Pancreas (tissue), 10 donors: ENCODE data around the gene HRH2. TPM values are rescaled to one million over a fixed set of nuclear protein-coding genes. Genes with fewer than 3 reads are reported as not detected.

Experiments used
- ATAC-seq, 4 donors: fragments of 200-7000 bp; cut with Tn5 transposase; one replicate each; pipeline versions ENCODE4 v1.8.0 to v1.9.1; 2020; ENCODE audit warnings: mild to moderate bottlenecking in 4 of 4, moderate library complexity in 4 of 4
- DNase-seq, 6 donors: peaks; one replicate each; pipeline ENCODE4 v3.0.0-alpha.2; 2020
- FAIRE-seq: peaks from 2 replicates; lab custom pipeline; 2012; peaks lifted over from hg19 to GRCh38; lab: Jason Lieb, UNC
- H3K27ac ChIP-seq, 4 donors: fragments of 200-600 bp; sonication (generic); 1 replicate in 3 of 4; 2 replicates in 1 of 4; pipeline versions ENCODE4 v1.5.0 to v1.8.0; 2020
- H3K27me3 ChIP-seq, 4 donors: fragments of 200-600 bp; one replicate each; pipeline ENCODE4 v1.8.0; 2021
- H3K36me3 ChIP-seq, 3 donors: fragments of 200-600 bp; sonication (generic) in 1 of 3; one replicate each; pipeline versions ENCODE4 v1.5.0 to v1.8.0; 2020 to 2021
- H3K4me1 ChIP-seq, 3 donors: fragments of 200-600 bp; one replicate each; pipeline ENCODE4 v1.8.0; 2021
- H3K4me3 ChIP-seq, 4 donors: fragments of 200-600 bp; sonication (generic) in 2 of 4; one replicate each; pipeline versions ENCODE4 v1.5.0 to v1.8.0; 2020 to 2021
- H3K9me3 ChIP-seq, 4 donors: fragments of 200-600 bp; one replicate each; pipeline ENCODE4 v1.8.0; 2021
- CTCF ChIP-seq, 4 donors: fragments of 200-600 bp; sonication (generic) in 3 of 4; IDR thresholded peaks; one replicate each; pipeline versions ENCODE4 v1.5.0 to v1.8.0; 2021; ENCODE audit warnings: antibody characterized with exemption in 4 of 4
- WGBS, 2 donors: extraction: QIAGEN DNeasy Blood & Tissue Kit; methylation state at CpG; one replicate each; pipeline ENCODE4 v1.1.7; 2013; 5-methylcytosine and 5-hydroxymethylcytosine counted together
- intact Hi-C, 3 donors: fragments of 100-400 bp; cut with DNase I; formaldehyde crosslinking; loops; one replicate each; pipeline versions ENCODE4 v1.11.1 to v1.14.2; 2022
- polyA plus RNA-seq, 2 donors: library from polyadenylated mRNA; stranded (reverse); fragments of 200-250 nt; gene quantifications; one replicate each; pipeline ENCODE4 v1.2.3, GENCODE V29; 2013
- total RNA-seq, 6 donors: library from RNA; stranded (reverse); fragmentation: NEBNext Ultra II Directional in 4 of 6; extraction: Animal tissue kit (Norgen Biotek cat#: 25700) in 4 of 6; gene quantifications; one replicate each; pipeline versions ENCODE4 v1.2.1 to v1.2.4, GENCODE V29; 2021 to 2023
- donor health status: healthy with polysubstance abuse.
- donor health status: DM: no; HTN: no; CAD: no; lungs with moderate emphysema.
- donor health status: DM: no; HTN: no; CAD: no.
- donor health status: control.
- donor health status: control.
- donor health status: Bipolar disorder and iron deficiency.
- donor health status: DM: yes; HTN: yes; CAD: no.
- donor health status: DM: no; HTN: no; CAD: no.
- donor health status: DM: no; HTN: no; CAD: no.
- donor health status: DM: yes; HTN: yes; CAD: no.

Gene HRH2
- total and polyA plus RNA-seq, 8 donors, result 0.05 to 1.4 (median 0.50) TPM

- H3K27ac ChIP-seq, result no peak overlapping the region
- TF ChIP-seq CTCF (IDR thresholded peaks at IDR 0.05), result no peak
- WGBS, 2 donors, result 83 to 89% methylated on average over 19 of the region's 19 CpGs
- no peak for ATAC-seq
- no peak overlapping the region for H3K4me3 ChIP-seq
- peak in 2 of 6 donors; percentile 18 to 35 for DNase-seq
- no peaks in the 10 kb centered on the region for H3K9me3 ChIP-seq
- no peaks in the 10 kb centered on the region for H3K4me1 ChIP-seq
- FAIRE-seq, result no peak
- H3K27me3 ChIP-seq, result no peaks in the 10 kb centered on the region
- intact Hi-C loops, result no loop called here
- no peaks in the 10 kb centered on the region for H3K36me3 ChIP-seq
Measured at GRCh38 chr5:175695161-175696126, 37.6 kb downstream of the HRH2 start.

GRCh38 chr5:175696139-175696854, 38.4 kb downstream of the HRH2 start:
- Histone ChIP-seq H3K36me3 (no peaks in the 10 kb centered on the region), H3K27me3 (no peaks in the 10 kb centered on the region), H3K4me3 (no peak overlapping the region), H3K9me3 (no peaks in the 10 kb centered on the region), H3K27ac (no peak overlapping the region), H3K4me1 (no peaks in the 10 kb centered on the region)
- peak in 3 of 4 donors; percentile 53 to 85 (median 83) for ATAC-seq
- whole genome bisulfite sequencing, 2 donors, result 58 to 64% methylated on average over 16 of the region's 16 CpGs
- no peak for FAIRE-seq
- intact Hi-C loops, result no loop called here
- DNase-seq, result peak in 5 of 6 donors; percentile 7 to 64 (median 48)
- TF ChIP-seq CTCF (IDR thresholded peaks at IDR 0.05), result peak in 3 of 4 donors; percentile 23 to 30 (median 28)

GRCh38 chr5:175696855-175697198, 39.0 kb downstream of the HRH2 start:
- no peaks in the 10 kb centered on the region for H3K27me3 ChIP-seq
- intact Hi-C loops, result no loop called here
- no peaks in the 10 kb centered on the region for H3K36me3 ChIP-seq
- H3K4me3 ChIP-seq, result no peak overlapping the region
- no peak for FAIRE-seq
- TF ChIP-seq CTCF (IDR thresholded peaks at IDR 0.05), result peak in 1 of 4 donors; percentile 1
- H3K27ac ChIP-seq, result no peak overlapping the region
- no peaks in the 10 kb centered on the region for H3K9me3 ChIP-seq
- ATAC-seq, result no peak
- no peak for DNase-seq
- 89 to 92% methylated on average over 14 of the region's 14 CpGs for WGBS, 2 donors
- no peaks in the 10 kb centered on the region for H3K4me1 ChIP-seq

- Histone ChIP-seq H3K4me1 (no peaks in the 10 kb centered on the region), H3K27me3 (no peaks in the 10 kb centered on the region), H3K36me3 (no peaks in the 10 kb centered on the region), H3K27ac (no peak overlapping the region), H3K9me3 (no peaks in the 10 kb centered on the region), H3K4me3 (no peak overlapping the region)
- 91 to 92% methylated on average over 7 of the region's 7 CpGs for WGBS, 2 donors
- TF ChIP-seq CTCF (IDR thresholded peaks at IDR 0.05), result no peak
- intact Hi-C loops, result no loop called here
- FAIRE-seq, result no peak
- peak in 2 of 6 donors; percentile 12 to 21 for DNase-seq
- no peak for ATAC-seq
Measured at GRCh38 chr5:175697846-175698245, 40.0 kb downstream of the HRH2 start.
